ENCODE data around the gene HECTD4.

DNA sequence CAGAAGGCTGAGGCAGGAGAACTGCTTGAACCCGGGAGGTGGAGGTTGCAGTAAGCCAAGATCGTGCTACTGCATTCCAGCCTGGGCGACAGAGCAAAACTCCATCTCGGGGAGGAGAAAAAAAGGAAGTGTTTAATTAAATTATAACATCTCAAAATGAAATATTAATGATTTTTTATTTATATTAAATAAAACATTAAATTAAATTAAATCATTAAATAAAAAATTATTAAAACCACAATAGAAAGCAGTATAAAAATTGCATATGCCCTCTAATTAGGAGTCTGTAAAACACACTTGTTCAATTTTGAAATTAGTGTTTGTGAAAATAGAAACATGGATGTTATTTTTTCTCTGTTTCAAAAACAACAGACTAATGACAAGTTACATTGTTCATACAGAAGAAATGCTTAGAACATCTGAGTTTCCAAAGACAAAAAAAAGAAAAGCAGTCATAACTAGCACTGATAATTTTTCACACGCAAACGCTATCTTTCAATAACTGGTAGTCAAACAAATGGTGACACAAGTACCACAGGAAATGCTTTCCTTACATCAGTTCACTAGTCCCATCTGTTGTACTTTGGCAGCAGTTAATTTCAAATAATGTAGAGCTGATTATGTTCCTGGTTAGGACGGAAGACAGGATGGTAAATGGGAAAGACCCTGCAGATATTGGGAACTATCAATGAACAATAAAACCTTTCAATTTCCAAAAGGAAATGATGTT is 54.9 kb downstream of the HECTD4 start:
- TF ChIP-seq, protein P1, sequence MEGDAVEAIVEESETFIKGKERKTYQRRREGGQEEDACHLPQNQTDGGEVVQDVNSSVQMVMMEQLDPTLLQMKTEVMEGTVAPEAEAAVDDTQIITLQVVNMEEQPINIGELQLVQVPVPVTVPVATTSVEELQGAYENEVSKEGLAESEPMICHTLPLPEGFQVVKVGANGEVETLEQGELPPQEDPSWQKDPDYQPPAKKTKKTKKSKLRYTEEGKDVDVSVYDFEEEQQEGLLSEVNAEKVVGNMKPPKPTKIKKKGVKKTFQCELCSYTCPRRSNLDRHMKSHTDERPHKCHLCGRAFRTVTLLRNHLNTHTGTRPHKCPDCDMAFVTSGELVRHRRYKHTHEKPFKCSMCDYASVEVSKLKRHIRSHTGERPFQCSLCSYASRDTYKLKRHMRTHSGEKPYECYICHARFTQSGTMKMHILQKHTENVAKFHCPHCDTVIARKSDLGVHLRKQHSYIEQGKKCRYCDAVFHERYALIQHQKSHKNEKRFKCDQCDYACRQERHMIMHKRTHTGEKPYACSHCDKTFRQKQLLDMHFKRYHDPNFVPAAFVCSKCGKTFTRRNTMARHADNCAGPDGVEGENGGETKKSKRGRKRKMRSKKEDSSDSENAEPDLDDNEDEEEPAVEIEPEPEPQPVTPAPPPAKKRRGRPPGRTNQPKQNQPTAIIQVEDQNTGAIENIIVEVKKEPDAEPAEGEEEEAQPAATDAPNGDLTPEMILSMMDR (IDR thresholded peaks at IDR 0.05 in 2 of 3, conservative IDR thresholded peaks at IDR 0.05 in 1 of 3; ENCODE audit: borderline replicate concordance in 1 of 3, insufficient read depth in 1 of 3, low read depth in 2 of 3, low read length in 2 of 3), result no peak
- TF ChIP-seq MAX (IDR thresholded peaks at IDR 0.05) (no peak), ELF1 (IDR thresholded peaks at IDR 0.05; ENCODE audit: borderline replicate concordance, low read depth) (no peak), EGR1 (IDR thresholded peaks at IDR 0.05; ENCODE audit: low read depth) (no peak), TCF7L2 (IDR thresholded peaks at IDR 0.05; ENCODE audit: borderline replicate concordance, extremely low read depth, insufficient read depth, insufficient read length) (no peak), SIN3A (IDR thresholded peaks at IDR 0.05; ENCODE audit: low read depth) (no peak), EZH2 (IDR thresholded peaks at IDR 0.05) (no peak), ATF3 (IDR thresholded peaks at IDR 0.05) (no peak), CEBPB (IDR thresholded peaks at IDR 0.05; ENCODE audit: low read depth) (no peak), EZH2phosphoT487 (IDR thresholded peaks at IDR 0.05; ENCODE audit: borderline replicate concordance) (no peak), POLR2A (IDR thresholded peaks at IDR 0.05; ENCODE audit: borderline replicate concordance, extremely low read depth, insufficient read depth, insufficient read length) (no peak)
